Stimulated activated CD4-positive, alpha-beta T cell treated with anti-CD3 and anti-CD28 coated beads, Interleukin-4, amount 100 ng/mL, for 1 hour (primary cell): ENCODE results near the gene MPRIP.
A peak's percentile ranks its signal among the peaks of the same experiment; 100 is the strongest.
"Not testable (repeated sequence)": the region's sequence is repeated elsewhere in the genome, so short reads cannot be mapped to it uniquely, and the experiment has no call there.

Source experiments
- DNase-seq: peaks from one replicate; pipeline ENCODE4 v3.0.0-alpha.2; 2020

MPRIP gene

GRCh38 chr17:17175340-17175739 lies 133.1 kb downstream of the MPRIP start:
- no peak for DNase-seq

GRCh38 chr17:17175917-17176316 lies 133.7 kb downstream of the MPRIP start:
- DNase-seq: no peak

- peak; percentile 25 for DNase-seq
Measured at GRCh38 chr17:17176341-17176740, 134.1 kb downstream of the MPRIP start.

GRCh38 chr17:17177176-17177575 lies 134.9 kb downstream of the MPRIP start:
- no peak for DNase-seq

- no peak for DNase-seq
Measured at GRCh38 chr17:17179371-17179827, 137.1 kb downstream of the MPRIP start.

- DNase-seq: peak; percentile 24
Measured at GRCh38 chr17:17180141-17180603, 137.9 kb downstream of the MPRIP start.

GRCh38 chr17:17180741-17181525 lies 138.7 kb downstream of the MPRIP start:
- DNase-seq: no peak

GRCh38 chr17:17181666-17182597 lies 139.7 kb downstream of the MPRIP start:
- peak; percentile 41 for DNase-seq

GRCh38 chr17:17182598-17183136 lies 140.4 kb downstream of the MPRIP start:
- no peak for DNase-seq

- no peak for DNase-seq
Measured at GRCh38 chr17:17183744-17184143, 141.5 kb downstream of the MPRIP start.

- DNase-seq: not testable (repeated sequence)
Measured at GRCh38 chr17:17184985-17185757, 142.9 kb downstream of the MPRIP start.

GRCh38 chr17:17186051-17186450 lies 143.8 kb downstream of the MPRIP start:
- DNase-seq: peak; percentile 67

GRCh38 chr17:17186551-17187505 lies 144.6 kb downstream of the MPRIP start:
- no peak for DNase-seq

- no peak for DNase-seq
Measured at GRCh38 chr17:17188586-17188985, 146.3 kb downstream of the MPRIP start.

- DNase-seq: no peak
Measured at GRCh38 chr17:17189559-17189958, 147.3 kb downstream of the MPRIP start.

- no peak for DNase-seq
Measured at GRCh38 chr17:17190188-17190587, 147.9 kb downstream of the MPRIP start.

GRCh38 chr17:17191346-17191792 lies 149.1 kb downstream of the MPRIP start:
- no peak for DNase-seq

GRCh38 chr17:17191961-17192381 lies 149.7 kb downstream of the MPRIP start:
- no peak for DNase-seq

GRCh38 chr17:17195466-17195865 lies 153.2 kb downstream of the MPRIP start:
- DNase-seq: not testable (repeated sequence)

GRCh38 chr17:17196776-17197175 lies 154.5 kb downstream of the MPRIP start:
- no peak for DNase-seq

- no peak for DNase-seq
Measured at GRCh38 chr17:17198281-17198680, 156.0 kb downstream of the MPRIP start.
